GM12878 (cell line): ENCODE results near the gene SKAP1.

Source experiments
- CHD4 ChIP-seq: fragments of 200-600 bp; sonication (generic); IDR thresholded peaks from 2 replicates; pipeline ENCODE4 v1.6.1; 2016; ENCODE audit warnings: mild to moderate bottlenecking
- E4F1 ChIP-seq: fragments of 450-650 bp; IDR thresholded peaks from 2 replicates; pipeline ENCODE4 v1.6.1; 2018; ENCODE audit warnings: borderline replicate concordance, mild to moderate bottlenecking; ENCODE audit not compliant: partially characterized antibody

- TF ChIP-seq CHD4 (no peak), E4F1 (no peak)
Observed at GRCh38 chr17:48376682-48377325, 53.2 kb downstream of the SKAP1 start.
